Activated CD4-positive, alpha-beta T cell treated with anti-CD3 and anti-CD28 coated beads, Interleukin-2, amount 10 ng/mL, durations not matched to agents 24 days and 14 days (primary cell): ENCODE data around the gene AP1S2. TPM values are rescaled to one million over a fixed set of nuclear protein-coding genes. Genes with fewer than 3 reads are reported as not detected.

Experiments used
- DNase-seq: peaks from one replicate; pipeline ENCODE4 v3.0.0; 2022
- H3K27ac Mint-ChIP-seq: one replicate; pipeline ENCODE4 v1.8.0; 2022; ENCODE audit warnings: mild to moderate bottlenecking, mixed read lengths
- H3K27me3 Mint-ChIP-seq: one replicate; pipeline ENCODE4 v1.8.0; 2022; ENCODE audit warnings: mixed read lengths
- H3K36me3 Mint-ChIP-seq: one replicate; pipeline ENCODE4 v1.8.0; 2022; ENCODE audit warnings: low read depth, mild to moderate bottlenecking, mixed read lengths
- H3K4me1 Mint-ChIP-seq: one replicate; pipeline ENCODE4 v1.8.0; 2021; ENCODE audit warnings: mixed read lengths
- H3K4me3 Mint-ChIP-seq: one replicate; pipeline ENCODE4 v1.8.0; 2022; ENCODE audit warnings: mild to moderate bottlenecking, moderate library complexity, mixed read lengths
- H3K9me3 Mint-ChIP-seq: one replicate; pipeline ENCODE4 v1.8.0; 2021; ENCODE audit warnings: mixed read lengths
- intact Hi-C: fragments of 100-400 bp; cut with micrococcal nuclease; formaldehyde crosslinking; loops from one replicate; pipeline ENCODE4 v1.15.1; 2023
- total RNA-seq: library from RNA; stranded (reverse); gene quantifications from 2 replicates; pipeline ENCODE4 v1.2.3, GENCODE V29; 2022

AP1S2 gene
- total RNA-seq, 1 donor from 2014 or later = 28.8 TPM

- H3K27me3 Mint-ChIP-seq = no peaks in the 10 kb centered on the region
- intact Hi-C loops = no loop called here
- no peak for DNase-seq
- no peak overlapping the region for H3K4me3 Mint-ChIP-seq
- H3K4me1 Mint-ChIP-seq = peaks cover 32% of the 10 kb centered on the region
- H3K27ac Mint-ChIP-seq = no peak overlapping the region
- peaks cover 43% of the 10 kb centered on the region for H3K36me3 Mint-ChIP-seq
- H3K9me3 Mint-ChIP-seq = no peaks in the 10 kb centered on the region
Measured at GRCh38 chrX:15813416-15813815, 41.2 kb downstream of the AP1S2 start.

- Mint-ChIP-seq H3K4me3 (no peak overlapping the region), H3K4me1 (peaks cover 28% of the 10 kb centered on the region), H3K9me3 (no peaks in the 10 kb centered on the region), H3K36me3 (peaks cover 37% of the 10 kb centered on the region), H3K27ac (no peak overlapping the region), H3K27me3 (no peaks in the 10 kb centered on the region)
- intact Hi-C loops = no loop called here
- DNase-seq = no peak
Measured at GRCh38 chrX:15812192-15812938, 42.2 kb downstream of the AP1S2 start.

- no peak overlapping the region for H3K27ac Mint-ChIP-seq
- peaks cover 5% of the 10 kb centered on the region for H3K4me1 Mint-ChIP-seq
- no peaks in the 10 kb centered on the region for H3K27me3 Mint-ChIP-seq
- H3K9me3 Mint-ChIP-seq = no peaks in the 10 kb centered on the region
- peaks cover 36% of the 10 kb centered on the region for H3K36me3 Mint-ChIP-seq
- DNase-seq = no peak
- intact Hi-C loops = no loop called here
- no peak overlapping the region for H3K4me3 Mint-ChIP-seq
Measured at GRCh38 chrX:15808254-15808653, 46.4 kb downstream of the AP1S2 start.

GRCh38 chrX:15804563-15804962 is 50.0 kb downstream of the AP1S2 start:
- DNase-seq = no peak
- Mint-ChIP-seq H3K4me3 (no peak overlapping the region), H3K36me3 (peaks cover 28% of the 10 kb centered on the region), H3K9me3 (no peaks in the 10 kb centered on the region), H3K4me1 (no peaks in the 10 kb centered on the region), H3K27me3 (no peaks in the 10 kb centered on the region), H3K27ac (no peak overlapping the region)
- intact Hi-C loops = no loop called here

- intact Hi-C loops = loop anchor here (10.0 kb wide), 1 partner anchor 917 kb away; the partner anchor contains the start of genes CTPS2 and SYAP1
Measured at GRCh38 chrX:15797707-15798106, 56.9 kb downstream of the AP1S2 start.

GRCh38 chrX:15790769-15791290 is 63.8 kb downstream of the AP1S2 start:
- H3K27me3 Mint-ChIP-seq = no peaks in the 10 kb centered on the region
- H3K4me1 Mint-ChIP-seq = peaks cover 13% of the 10 kb centered on the region
- H3K27ac Mint-ChIP-seq = no peak overlapping the region
- intact Hi-C loops = loop anchor here (1.0 to 10.0 kb wide), 6 partner anchors 26 to 924 kb away; partner anchors contain the start of genes AP1S2, CA5B, CTPS2 and SYAP1
- H3K36me3 Mint-ChIP-seq = peaks cover 11% of the 10 kb centered on the region
- no peak for DNase-seq
- no peaks in the 10 kb centered on the region for H3K9me3 Mint-ChIP-seq
- no peak overlapping the region for H3K4me3 Mint-ChIP-seq

More at GRCh38 chrX:15797707-15798106, 56.9 kb downstream of the AP1S2 start:
- Mint-ChIP-seq H3K4me3 (no peak overlapping the region), H3K9me3 (no peaks in the 10 kb centered on the region), H3K27ac (no peak overlapping the region), H3K27me3 (no peaks in the 10 kb centered on the region), H3K36me3 (peaks cover 31% of the 10 kb centered on the region), H3K4me1 (peaks cover 17% of the 10 kb centered on the region)
- no peak for DNase-seq

- peak; percentile 96 for DNase-seq
- no peaks in the 10 kb centered on the region for H3K9me3 Mint-ChIP-seq
- H3K27me3 Mint-ChIP-seq = no peaks in the 10 kb centered on the region
- H3K4me3 Mint-ChIP-seq = no peak within 1 kb of the TSS
- peaks cover 9% of the 10 kb centered on the region for H3K4me1 Mint-ChIP-seq
- no peak within 1 kb of the TSS for H3K27ac Mint-ChIP-seq
- H3K36me3 Mint-ChIP-seq = peaks cover 11% of the 10 kb centered on the region
- intact Hi-C loops = loop anchor here (1.0 to 10.0 kb wide), 6 partner anchors 27 to 925 kb away; partner anchors contain the start of genes AP1S2, CA5B, CTPS2 and SYAP1
Measured at GRCh38 chrX:15789979-15790768, 64.4 kb downstream of the AP1S2 start, which contains the start of gene ZRSR2. TSS of gene ZRSR2 (plus strand) at chrX:15790484. CDS start at chrX:15790496, 12 bp downstream.

GRCh38 chrX:15786915-15787314 is 67.7 kb downstream of the AP1S2 start:
- no peak overlapping the region for H3K27ac Mint-ChIP-seq
- peaks cover 5% of the 10 kb centered on the region for H3K36me3 Mint-ChIP-seq
- no peak for DNase-seq
- H3K27me3 Mint-ChIP-seq = no peaks in the 10 kb centered on the region
- H3K4me1 Mint-ChIP-seq = peaks cover 3% of the 10 kb centered on the region
- intact Hi-C loops = no loop called here
- no peaks in the 10 kb centered on the region for H3K9me3 Mint-ChIP-seq
- H3K4me3 Mint-ChIP-seq = no peak overlapping the region

GRCh38 chrX:15785176-15785750 is 69.3 kb downstream of the AP1S2 start:
- intact Hi-C loops = no loop called here
- no peak overlapping the region for H3K4me3 Mint-ChIP-seq
- H3K4me1 Mint-ChIP-seq = peaks cover 3% of the 10 kb centered on the region
- no peak overlapping the region for H3K27ac Mint-ChIP-seq
- H3K9me3 Mint-ChIP-seq = no peaks in the 10 kb centered on the region
- H3K27me3 Mint-ChIP-seq = no peaks in the 10 kb centered on the region
- no peak for DNase-seq
- H3K36me3 Mint-ChIP-seq = peaks cover 7% of the 10 kb centered on the region

GRCh38 chrX:15781961-15782699 is 72.5 kb downstream of the AP1S2 start:
- intact Hi-C loops = no loop called here

More at GRCh38 chrX:15781961-15782699, 72.5 kb downstream of the AP1S2 start:
- H3K4me3 Mint-ChIP-seq = peak overlapping the region; percentile 85
- no peaks in the 10 kb centered on the region for H3K9me3 Mint-ChIP-seq
- H3K27ac Mint-ChIP-seq = peak overlapping the region; percentile 94
- DNase-seq = peak; percentile 64
- H3K36me3 Mint-ChIP-seq = peaks cover 15% of the 10 kb centered on the region
- H3K4me1 Mint-ChIP-seq = peaks cover 3% of the 10 kb centered on the region
- H3K27me3 Mint-ChIP-seq = no peaks in the 10 kb centered on the region
